ENCODE data around the gene BBS2. TPM values are rescaled to one million over a fixed set of nuclear protein-coding genes. Genes with fewer than 3 reads are reported as not detected.
A peak's percentile ranks its signal among the peaks of the same experiment; 100 is the strongest.

BBS2 gene
- polyA plus RNA-seq, 4 donors: 14.3 to 32.1 (median 20.0) TPM

GRCh38 chr16:56462064-56462796 lies 57.6 kb downstream of the BBS2 start:
- Histone ChIP-seq H3K36me3 (ENCODE audit: control insufficient read depth in 3 of 3, insufficient read depth in 2 of 3, low read depth in 1 of 3, low read length in 3 of 3) (peaks cover 13 to 20% (median 16%) of the 10 kb centered on the region in 3 donors), H3K27ac (ENCODE audit: low read depth in 1 of 3, low read length in 2 of 3) (no peak overlapping the region), H3K9me3 (ENCODE audit: control insufficient read depth in 2 of 2, insufficient read depth in 1 of 2, low read depth in 1 of 2, low read length in 1 of 2) (no peaks in the 10 kb centered on the region), H3K4me1 (ENCODE audit: control insufficient read depth in 3 of 3, insufficient read depth in 2 of 3, low read depth in 1 of 3, low read length in 2 of 3) (no peaks in the 10 kb centered on the region), H3K27me3 (ENCODE audit: control insufficient read depth in 3 of 3, insufficient read depth in 3 of 3, low read length in 3 of 3) (no peaks in the 10 kb centered on the region), H3K4me3 (ENCODE audit: low read depth in 1 of 3, low read length in 3 of 3) (no peak overlapping the region)
- WGBS, 3 donors: 76 to 80% (median 77%) methylated on average over 3 of the region's 3 CpGs
- FAIRE-seq: no peak
- no peak for DNase-seq

DNA sequence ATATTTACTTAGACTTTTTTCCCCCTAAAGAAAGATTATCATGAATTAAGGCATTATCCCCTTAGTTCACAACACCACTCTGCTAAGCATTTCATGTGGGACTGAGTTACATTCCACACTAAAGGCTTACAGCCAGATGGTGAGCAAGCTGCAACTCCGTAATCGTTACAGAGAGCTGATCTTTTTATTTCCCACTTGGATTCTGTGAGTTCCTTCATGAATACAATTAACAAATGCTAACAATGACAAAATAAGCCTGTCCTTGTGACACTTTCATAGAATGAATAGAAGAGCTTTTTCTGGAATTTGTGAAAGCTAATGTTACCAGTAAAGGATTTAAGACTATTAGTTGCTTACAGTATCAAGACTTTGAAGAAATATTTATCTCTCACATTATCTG lies 59.7 kb downstream of the BBS2 start:
- WGBS, 3 donors: 91 to 99% (median 94%) methylated on average over 2 of the region's 2 CpGs
- no peak overlapping the region for H3K27ac ChIP-seq (ENCODE audit: low read depth in 1 of 3, low read length in 2 of 3)
- H3K36me3 ChIP-seq (ENCODE audit: control insufficient read depth in 3 of 3, insufficient read depth in 2 of 3, low read depth in 1 of 3, low read length in 3 of 3): peaks cover 6 to 15% (median 9%) of the 10 kb centered on the region in 3 donors
- no peaks in the 10 kb centered on the region for H3K4me1 ChIP-seq (ENCODE audit: control insufficient read depth in 3 of 3, insufficient read depth in 2 of 3, low read depth in 1 of 3, low read length in 2 of 3)
- FAIRE-seq (no peak), DNase-seq (no peak)
- H3K9me3 ChIP-seq (ENCODE audit: control insufficient read depth in 2 of 2, insufficient read depth in 1 of 2, low read depth in 1 of 2, low read length in 1 of 2): no peaks in the 10 kb centered on the region
- H3K4me3 ChIP-seq (ENCODE audit: low read depth in 1 of 3, low read length in 3 of 3): no peak overlapping the region
- no peaks in the 10 kb centered on the region for H3K27me3 ChIP-seq (ENCODE audit: control insufficient read depth in 3 of 3, insufficient read depth in 3 of 3, low read length in 3 of 3)

GRCh38 chr16:56457927-56458470 lies 61.8 kb downstream of the BBS2 start:
- Histone ChIP-seq H3K36me3 (ENCODE audit: control insufficient read depth in 3 of 3, insufficient read depth in 2 of 3, low read depth in 1 of 3, low read length in 3 of 3) (peaks cover 3 to 15% (median 5%) of the 10 kb centered on the region in 3 donors), H3K27me3 (ENCODE audit: control insufficient read depth in 3 of 3, insufficient read depth in 3 of 3, low read length in 3 of 3) (no peaks in the 10 kb centered on the region), H3K4me1 (ENCODE audit: control insufficient read depth in 3 of 3, insufficient read depth in 2 of 3, low read depth in 1 of 3, low read length in 2 of 3) (peaks cover 0 to 3% (median 2%) of the 10 kb centered on the region in 3 donors), H3K4me3 (ENCODE audit: low read depth in 1 of 3, low read length in 3 of 3) (no peak overlapping the region), H3K27ac (ENCODE audit: low read depth in 1 of 3, low read length in 2 of 3) (no peak overlapping the region), H3K9me3 (ENCODE audit: control insufficient read depth in 2 of 2, insufficient read depth in 1 of 2, low read depth in 1 of 2, low read length in 1 of 2) (no peaks in the 10 kb centered on the region)
- no peak for DNase-seq
- FAIRE-seq: no peak
- 86 to 93% (median 92%) methylated on average over 6 of the region's 6 CpGs for WGBS, 3 donors

DNA sequence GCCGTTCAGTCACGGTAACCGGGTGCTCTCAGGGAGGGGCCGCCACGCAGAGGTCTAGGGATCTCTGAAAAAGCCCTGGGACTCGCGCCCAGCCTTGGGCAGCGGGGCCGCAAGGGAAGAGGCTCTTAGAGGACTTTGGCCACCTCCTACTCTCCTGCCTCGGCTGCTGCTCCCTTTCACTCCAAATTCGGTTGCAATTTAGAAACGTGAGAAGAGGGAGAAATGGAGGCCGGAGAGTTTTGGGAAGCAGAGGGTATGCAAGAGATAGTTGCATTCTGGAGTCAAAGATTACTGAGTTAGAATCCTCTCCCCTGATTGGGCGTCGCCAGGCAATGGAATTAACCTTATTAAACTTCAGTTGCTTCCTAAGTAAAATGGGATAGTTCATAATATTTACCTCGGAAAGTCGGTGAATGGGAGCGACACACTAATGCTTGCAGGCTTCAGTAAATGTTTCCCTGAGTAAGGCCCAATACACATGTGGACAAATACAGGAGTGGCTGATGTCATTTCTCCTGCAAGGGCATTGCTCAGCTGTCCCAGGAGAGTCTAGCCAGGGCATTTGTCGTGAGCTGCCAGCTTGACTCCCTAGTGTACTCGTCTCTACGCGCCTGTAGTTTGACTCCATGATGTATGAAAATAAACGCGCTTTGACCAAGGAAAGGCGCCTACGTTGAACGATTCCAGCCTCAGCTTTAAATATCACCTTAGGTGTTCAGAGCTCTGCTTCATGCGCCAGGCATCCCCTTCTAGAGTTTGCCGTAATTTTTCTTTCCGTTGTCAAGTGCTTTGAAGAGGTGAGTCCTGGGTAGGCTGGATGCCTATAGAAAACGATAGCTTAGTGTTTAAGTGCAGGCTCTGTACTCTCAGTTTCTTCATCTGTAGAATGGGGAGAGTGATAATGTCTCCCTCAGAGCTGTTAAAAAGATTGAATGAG lies 67.8 kb downstream of the BBS2 start:
- no peaks in the 10 kb centered on the region for H3K9me3 ChIP-seq (ENCODE audit: control insufficient read depth in 2 of 2, insufficient read depth in 1 of 2, low read depth in 1 of 2, low read length in 1 of 2)
- no peaks in the 10 kb centered on the region for H3K27me3 ChIP-seq (ENCODE audit: control insufficient read depth in 3 of 3, insufficient read depth in 3 of 3, low read length in 3 of 3)
- peak overlapping the region; percentile 58 to 75 (median 75) for H3K4me3 ChIP-seq (ENCODE audit: low read depth in 1 of 3, low read length in 3 of 3)
- peaks cover 0 to 3% (median 3%) of the 10 kb centered on the region in 3 donors for H3K36me3 ChIP-seq (ENCODE audit: control insufficient read depth in 3 of 3, insufficient read depth in 2 of 3, low read depth in 1 of 3, low read length in 3 of 3)
- 1 to 5% (median 4%) methylated on average over 31 of the region's 31 CpGs for WGBS, 3 donors
- H3K27ac ChIP-seq (ENCODE audit: low read depth in 1 of 3, low read length in 2 of 3): peak overlapping the region; percentile 80 to 93 (median 89)
- H3K4me1 ChIP-seq (ENCODE audit: control insufficient read depth in 3 of 3, insufficient read depth in 2 of 3, low read depth in 1 of 3, low read length in 2 of 3): peaks cover 4 to 25% (median 17%) of the 10 kb centered on the region in 3 donors
- no peak for FAIRE-seq
- DNase-seq: peak; percentile 62

GRCh38 chr16:56450986-56451752 lies 68.7 kb downstream of the BBS2 start, which contains the start of the genes NUDT21 and OGFOD1:
TSS of gene NUDT21 (minus strand) at chr16:56451332. CDS start at chr16:56451202, 130 bp downstream.
TSS of gene OGFOD1 (plus strand) at chr16:56451554. CDS start at chr16:56451613, 59 bp downstream.
- Histone ChIP-seq H3K4me3 (ENCODE audit: low read depth in 1 of 3, low read length in 3 of 3) (peak within 1 kb of the TSS; percentile 58 to 96 (median 75)), H3K36me3 (ENCODE audit: control insufficient read depth in 3 of 3, insufficient read depth in 2 of 3, low read depth in 1 of 3, low read length in 3 of 3) (peaks cover 0 to 3% (median 3%) of the 10 kb centered on the region in 3 donors), H3K4me1 (ENCODE audit: control insufficient read depth in 3 of 3, insufficient read depth in 2 of 3, low read depth in 1 of 3, low read length in 2 of 3) (peaks cover 4 to 25% (median 17%) of the 10 kb centered on the region in 3 donors), H3K27me3 (ENCODE audit: control insufficient read depth in 3 of 3, insufficient read depth in 3 of 3, low read length in 3 of 3) (no peaks in the 10 kb centered on the region), H3K27ac (ENCODE audit: low read depth in 1 of 3, low read length in 2 of 3) (peak within 1 kb of the TSS; percentile 80 to 94 (median 89)), H3K9me3 (ENCODE audit: control insufficient read depth in 2 of 2, insufficient read depth in 1 of 2, low read depth in 1 of 2, low read length in 1 of 2) (no peaks in the 10 kb centered on the region)
- 0% methylated on average over 54 to 56 of the region's 56 CpGs for WGBS, 3 donors
- DNase-seq (peak; percentile 97 to 99), FAIRE-seq (peak; percentile 86)

- no peak for FAIRE-seq
- no peaks in the 10 kb centered on the region for H3K9me3 ChIP-seq (ENCODE audit: control insufficient read depth in 2 of 2, insufficient read depth in 1 of 2, low read depth in 1 of 2, low read length in 1 of 2)
- H3K27me3 ChIP-seq (ENCODE audit: control insufficient read depth in 3 of 3, insufficient read depth in 3 of 3, low read length in 3 of 3): no peaks in the 10 kb centered on the region
- DNase-seq: peak; percentile 31 to 41
- peaks cover 4 to 25% (median 17%) of the 10 kb centered on the region in 3 donors for H3K4me1 ChIP-seq (ENCODE audit: control insufficient read depth in 3 of 3, insufficient read depth in 2 of 3, low read depth in 1 of 3, low read length in 2 of 3)
- peak overlapping the region; percentile 45 to 94 (median 80) for H3K27ac ChIP-seq (ENCODE audit: low read depth in 1 of 3, low read length in 2 of 3)
- peak overlapping the region; percentile 58 to 96 (median 75) for H3K4me3 ChIP-seq (ENCODE audit: low read depth in 1 of 3, low read length in 3 of 3)
- WGBS, 3 donors: 4 to 6% (median 5%) methylated on average over 18 of the region's 18 CpGs
- H3K36me3 ChIP-seq (ENCODE audit: control insufficient read depth in 3 of 3, insufficient read depth in 2 of 3, low read depth in 1 of 3, low read length in 3 of 3): peaks cover 1 to 3% (median 2%) of the 10 kb centered on the region in 3 donors
These were observed 69.4 kb downstream of the BBS2 start for GRCh38 chr16:56450275-56450985.

DNA sequence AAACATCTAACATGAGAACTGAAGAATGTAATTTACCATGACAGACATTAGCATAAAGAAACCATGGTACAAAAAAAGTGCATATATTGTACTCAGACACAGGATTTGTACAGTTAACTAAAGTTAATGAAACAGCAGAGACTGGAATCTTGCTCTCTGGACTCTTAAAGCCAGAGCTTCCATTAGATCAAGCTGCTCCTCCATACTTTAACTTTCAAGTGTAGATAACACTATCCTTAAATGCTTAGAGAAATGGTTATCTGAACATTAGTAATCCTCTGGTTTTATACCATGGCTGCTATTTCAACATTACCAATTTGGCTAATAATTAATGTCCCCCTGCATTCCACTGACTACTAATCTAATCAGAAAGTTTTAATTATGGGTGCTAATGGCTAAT lies 71.8 kb downstream of the BBS2 start:
- FAIRE-seq: no peak
- Histone ChIP-seq H3K4me1 (ENCODE audit: control insufficient read depth in 3 of 3, insufficient read depth in 2 of 3, low read depth in 1 of 3, low read length in 2 of 3) (peaks cover 4 to 22% (median 15%) of the 10 kb centered on the region in 3 donors), H3K4me3 (ENCODE audit: low read depth in 1 of 3, low read length in 3 of 3) (peak overlapping the region in 2 of 3 donors; percentile 2 to 6), H3K27ac (ENCODE audit: low read depth in 1 of 3, low read length in 2 of 3) (peak overlapping the region in 2 of 3 donors; percentile 1 to 54), H3K27me3 (ENCODE audit: control insufficient read depth in 3 of 3, insufficient read depth in 3 of 3, low read length in 3 of 3) (no peaks in the 10 kb centered on the region), H3K36me3 (ENCODE audit: control insufficient read depth in 3 of 3, insufficient read depth in 2 of 3, low read depth in 1 of 3, low read length in 3 of 3) (peaks cover 2 to 17% (median 4%) of the 10 kb centered on the region in 3 donors), H3K9me3 (ENCODE audit: control insufficient read depth in 2 of 2, insufficient read depth in 1 of 2, low read depth in 1 of 2, low read length in 1 of 2) (no peaks in the 10 kb centered on the region)
- DNase-seq: peak; percentile 28 to 55
